Measurements from ENCODE around the gene ADPRM.
A peak's percentile ranks its signal among the peaks of the same experiment; 100 is the strongest.

The ADPRM gene

GRCh38 chr17:10697092-10698081, at the start of gene ADPRM, which contains the start of gene SCO1:
TSS of gene ADPRM (plus strand) at chr17:10697594. CDS start at chr17:10704927, 7,333 bp downstream.
TSS of gene SCO1 (minus strand) at chr17:10697533. CDS start at chr17:10697507, 26 bp downstream.
- H3K4me3 ChIP-seq (ENCODE audit: low read depth, low read length), result peak within 1 kb of the TSS; percentile 83
- TF ChIP-seq CTCF (IDR thresholded peaks at IDR 0.05; ENCODE audit: borderline replicate concordance, insufficient read depth, low read depth, low read length), result peak; percentile 49; the same call in 1 of the 2 replicates

GRCh38 chr17:10648381-10648780, 49.0 kb upstream of the ADPRM start:
- TF ChIP-seq CTCF (IDR thresholded peaks at IDR 0.05; ENCODE audit: borderline replicate concordance, insufficient read depth, low read depth, low read length), result no peak
- no peak overlapping the region for H3K4me3 ChIP-seq (ENCODE audit: low read depth, low read length)

- TF ChIP-seq CTCF (IDR thresholded peaks at IDR 0.05; ENCODE audit: borderline replicate concordance, insufficient read depth, low read depth, low read length), result no peak
These were observed 48.4 kb upstream of the ADPRM start for GRCh38 chr17:10648956-10649355.

GRCh38 chr17:10649602-10650001, 47.8 kb upstream of the ADPRM start:
- TF ChIP-seq CTCF (IDR thresholded peaks at IDR 0.05; ENCODE audit: borderline replicate concordance, insufficient read depth, low read depth, low read length), result no peak
- H3K4me3 ChIP-seq (ENCODE audit: low read depth, low read length), result no peak overlapping the region

More at GRCh38 chr17:10648956-10649355, 48.4 kb upstream of the ADPRM start:
- H3K4me3 ChIP-seq (ENCODE audit: low read depth, low read length), result no peak overlapping the region

- no peak overlapping the region for H3K4me3 ChIP-seq (ENCODE audit: low read depth, low read length)
- no peak for TF ChIP-seq CTCF (IDR thresholded peaks at IDR 0.05; ENCODE audit: borderline replicate concordance, insufficient read depth, low read depth, low read length)
These were observed 45.5 kb upstream of the ADPRM start for GRCh38 chr17:10651927-10652326.

- no peak for TF ChIP-seq CTCF (IDR thresholded peaks at IDR 0.05; ENCODE audit: borderline replicate concordance, insufficient read depth, low read depth, low read length)
- H3K4me3 ChIP-seq (ENCODE audit: low read depth, low read length), result no peak overlapping the region
These were observed 44.3 kb upstream of the ADPRM start for GRCh38 chr17:10652984-10653659.

Data from GM12875 (cell line).